GM12874 (cell line): ENCODE data around the gene PPIAL4G.
"Not testable (repeated sequence)": the region's sequence is repeated elsewhere in the genome, so short reads cannot be mapped to it uniquely, and the experiment has no call there.

Experiments
- TF ChIP-seq, protein P1 (sequence below): IDR thresholded peaks from 2 replicates; pipeline ENCODE4 v1.5.1; 2011; ENCODE audit warnings: low read depth, mild to moderate bottlenecking, control low read depth, low read length, moderate library complexity; ENCODE audit not compliant: insufficient read depth

PPIAL4G gene

DNA sequence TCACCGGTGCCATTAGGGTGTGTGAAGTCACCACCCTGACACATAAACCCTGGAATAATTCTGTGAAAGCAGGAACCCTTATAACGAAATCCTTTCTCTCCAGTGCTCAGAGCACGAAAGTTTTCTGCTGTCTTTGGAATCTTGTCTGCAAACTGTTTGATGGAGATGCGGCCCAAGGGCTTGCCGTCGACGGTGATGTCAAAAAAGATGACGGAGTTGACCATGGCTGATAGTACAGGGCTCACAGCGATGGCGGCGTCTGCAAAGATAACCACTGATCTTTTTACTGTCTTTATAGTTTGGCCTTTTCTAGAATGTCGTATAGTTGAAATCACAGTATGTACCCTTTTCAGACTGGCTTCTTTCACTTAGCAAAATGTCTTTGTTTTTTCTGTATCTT lies at the start of gene PPIAL4G:
Gene PPIAL4G, minus strand, starts transcription at position 274 of the 400 bp plus-strand sequence. Its CDS starts 50 bp downstream, at position 224.
- TF ChIP-seq, protein P1, sequence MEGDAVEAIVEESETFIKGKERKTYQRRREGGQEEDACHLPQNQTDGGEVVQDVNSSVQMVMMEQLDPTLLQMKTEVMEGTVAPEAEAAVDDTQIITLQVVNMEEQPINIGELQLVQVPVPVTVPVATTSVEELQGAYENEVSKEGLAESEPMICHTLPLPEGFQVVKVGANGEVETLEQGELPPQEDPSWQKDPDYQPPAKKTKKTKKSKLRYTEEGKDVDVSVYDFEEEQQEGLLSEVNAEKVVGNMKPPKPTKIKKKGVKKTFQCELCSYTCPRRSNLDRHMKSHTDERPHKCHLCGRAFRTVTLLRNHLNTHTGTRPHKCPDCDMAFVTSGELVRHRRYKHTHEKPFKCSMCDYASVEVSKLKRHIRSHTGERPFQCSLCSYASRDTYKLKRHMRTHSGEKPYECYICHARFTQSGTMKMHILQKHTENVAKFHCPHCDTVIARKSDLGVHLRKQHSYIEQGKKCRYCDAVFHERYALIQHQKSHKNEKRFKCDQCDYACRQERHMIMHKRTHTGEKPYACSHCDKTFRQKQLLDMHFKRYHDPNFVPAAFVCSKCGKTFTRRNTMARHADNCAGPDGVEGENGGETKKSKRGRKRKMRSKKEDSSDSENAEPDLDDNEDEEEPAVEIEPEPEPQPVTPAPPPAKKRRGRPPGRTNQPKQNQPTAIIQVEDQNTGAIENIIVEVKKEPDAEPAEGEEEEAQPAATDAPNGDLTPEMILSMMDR = not testable (repeated sequence)

DNA sequence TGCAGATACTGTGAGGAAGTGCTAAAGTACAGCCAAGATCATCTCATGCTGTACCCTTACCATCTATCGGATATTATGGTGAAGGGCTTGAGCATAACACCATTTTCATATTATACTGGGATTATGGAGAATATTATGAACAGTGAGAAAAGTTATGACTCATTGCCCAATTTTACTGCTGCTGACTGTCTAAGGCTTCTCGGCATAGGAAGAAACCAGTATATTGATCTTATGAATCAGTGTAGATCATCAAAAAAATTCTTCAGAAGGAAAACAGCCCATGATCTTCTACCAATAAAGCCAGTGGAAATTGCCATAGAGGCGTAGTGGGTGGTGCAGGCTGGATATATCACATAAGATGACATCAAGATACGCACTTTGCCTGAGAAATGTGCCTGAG lies 47.7 kb downstream of the PPIAL4G start:
- TF ChIP-seq, protein P1 = no peak

DNA sequence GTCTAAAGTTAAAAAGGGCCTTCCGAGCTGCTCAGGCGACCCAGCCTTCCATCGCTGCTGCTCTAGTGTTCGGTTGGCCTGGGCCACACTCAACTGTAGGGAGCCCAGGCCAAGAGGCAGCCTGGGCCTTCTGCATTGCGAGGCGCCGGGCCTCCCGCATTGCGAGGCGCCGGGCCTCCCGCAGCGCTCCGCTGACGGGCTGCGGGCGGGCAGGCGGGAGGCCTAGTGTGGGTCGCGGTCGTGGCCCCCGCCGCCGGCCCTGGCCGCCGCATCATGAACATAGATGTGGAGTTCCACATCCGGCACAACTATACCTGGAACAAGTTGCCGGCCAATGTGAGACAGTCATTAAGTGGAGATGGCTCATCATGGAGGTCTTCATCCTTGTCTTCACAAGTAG lies 48.3 kb downstream of the PPIAL4G start:
- TF ChIP-seq, protein P1 = no peak
